AG04449 (cell line): ENCODE measurements around the gene CD44.

Experiments
- CTCF ChIA-PET: fragments of 350-600 bp; formaldehyde crosslinking; extraction: SDS; loops from one replicate; lab custom pipeline; 2021; ENCODE audit warnings: antibody characterized with exemption; lab: Yijun Ruan, JAX
- POLR2A ChIA-PET: fragments of 400-600, 350-600 bp; formaldehyde crosslinking; extraction: SDS; loops from one replicate; lab custom pipeline; 2020; ENCODE audit warnings: antibody characterized with exemption, inconsistent platforms; lab: Yijun Ruan, JAX
- DNase-seq: peaks from one replicate; pipeline ENCODE4 v3.0.0-alpha.2; 2010; ENCODE audit warnings: low read depth, low spot score
- H3K4me3 ChIP-seq: 2 replicates; pipeline ENCODE4 v1.5.1; 2011; ENCODE audit warnings: low read depth, mild to moderate bottlenecking, control low read depth, low read length
- CTCF ChIP-seq: IDR thresholded peaks from one replicate; pipeline ENCODE4 v1.5.1; 2011; ENCODE audit warnings: mild to moderate bottlenecking, moderate library complexity, low read length, control low read depth, inconsistent platforms; ENCODE audit not compliant: insufficient read depth; ENCODE audit errors: missing control alignments

The CD44 gene

GRCh38 chr11:35155677-35156076 is 16.7 kb downstream of the CD44 start:
- POLR2A ChIA-PET = interaction anchor here (0.6 kb wide), 1 partner anchor 99 kb away, joined by 3 read pairs; no protein-coding TSS in a partner anchor

GRCh38 chr11:35157814-35158700 is 19.1 kb downstream of the CD44 start:
- no peak for TF ChIP-seq CTCF

More at GRCh38 chr11:35155677-35156076, 16.7 kb downstream of the CD44 start:
- no peak for DNase-seq
- no peak for TF ChIP-seq CTCF
- no peak overlapping the region for H3K4me3 ChIP-seq
- CTCF ChIA-PET = interaction anchor here (0.8 to 3.6 kb wide), 4 partner anchors 9 to 156 kb away, joined by 3 to 11 read pairs (median 7); no protein-coding TSS in a partner anchor

GRCh38 chr11:35158701-35159510 is 19.9 kb downstream of the CD44 start:
- DNase-seq = no peak
- CTCF ChIA-PET = interaction anchor here (1.0 to 1.8 kb wide), 3 partner anchors 13 to 19 kb away, joined by 3 to 4 read pairs (median 3); no protein-coding TSS in a partner anchor
- POLR2A ChIA-PET = interaction anchor here (1.1 to 1.4 kb wide), 2 partner anchors 13 to 19 kb away, joined by 3 to 4 read pairs; partner anchors contain the start of gene CD44
- no peak overlapping the region for H3K4me3 ChIP-seq
- TF ChIP-seq CTCF = no peak

More at GRCh38 chr11:35157814-35158700, 19.1 kb downstream of the CD44 start:
- CTCF ChIA-PET = interaction anchor here (1.0 to 1.8 kb wide), 5 partner anchors 9 to 232 kb away, joined by 3 to 4 read pairs (median 3); no protein-coding TSS in a partner anchor
- H3K4me3 ChIP-seq = no peak overlapping the region
- POLR2A ChIA-PET = interaction anchor here (1.1 to 1.4 kb wide), 3 partner anchors 9 to 19 kb away, joined by 3 to 5 read pairs (median 4); partner anchors contain the start of gene CD44
- no peak for DNase-seq

GRCh38 chr11:35160246-35160824 is 21.4 kb downstream of the CD44 start:
- H3K4me3 ChIP-seq = no peak overlapping the region
- DNase-seq = no peak
- TF ChIP-seq CTCF = no peak
- ChIA-PET CTCF (no interaction called here), POLR2A (interaction anchor here (0.7 to 1.4 kb wide), 2 partner anchors 20 to 21 kb away, joined by 3 read pairs; partner anchors contain the start of gene CD44)

GRCh38 chr11:35160902-35161597 is 22.1 kb downstream of the CD44 start:
- no peak for TF ChIP-seq CTCF
- H3K4me3 ChIP-seq = no peak overlapping the region
- no peak for DNase-seq
- ChIA-PET POLR2A (interaction anchor here (0.6 to 1.4 kb wide), 3 partner anchors 19 to 54 kb away, joined by 3 read pairs; partner anchors contain the start of gene CD44), CTCF (interaction anchor here (1.0 to 1.5 kb wide), 3 partner anchors 14 to 239 kb away, joined by 3 read pairs; no protein-coding TSS in a partner anchor)
